Endothelial cell (in vitro differentiated cells): Measurements from ENCODE around the gene FBRSL1. TPM values are rescaled to one million over a fixed set of nuclear protein-coding genes. Genes with fewer than 3 reads are reported as not detected.

Experiments used
- DNase-seq: peaks from one replicate; pipeline ENCODE4 v3.0.0; 2021; ENCODE audit warnings: low spot score
- H3K27ac Mint-ChIP-seq: one replicate; pipeline ENCODE4 v1.8.0; 2021; ENCODE audit warnings: mixed read lengths, inconsistent platforms; ENCODE audit not compliant: unreplicated experiment
- H3K27me3 Mint-ChIP-seq: one replicate; pipeline ENCODE4 v1.8.0; 2021; ENCODE audit warnings: mild to moderate bottlenecking, moderate library complexity, mixed read lengths, inconsistent platforms; ENCODE audit not compliant: unreplicated experiment
- H3K36me3 Mint-ChIP-seq: one replicate; pipeline ENCODE4 v1.8.0; 2021; ENCODE audit warnings: mild to moderate bottlenecking, low read depth, mixed read lengths, inconsistent platforms; ENCODE audit not compliant: unreplicated experiment
- H3K4me1 Mint-ChIP-seq: one replicate; pipeline ENCODE4 v1.8.0; 2021; ENCODE audit warnings: mild to moderate bottlenecking, mixed read lengths, inconsistent platforms; ENCODE audit not compliant: unreplicated experiment
- H3K4me3 Mint-ChIP-seq: one replicate; pipeline ENCODE4 v1.8.0; 2021; ENCODE audit warnings: mild to moderate bottlenecking, mixed read lengths, inconsistent platforms; ENCODE audit not compliant: unreplicated experiment
- H3K9me3 Mint-ChIP-seq: one replicate; pipeline ENCODE4 v1.8.0; 2021; ENCODE audit warnings: mixed read lengths, inconsistent platforms; ENCODE audit not compliant: unreplicated experiment
- CTCF ChIP-seq: fragments of 200-600 bp; sonication (generic); IDR thresholded peaks from one replicate; pipeline ENCODE4 v1.5.0; 2021; ENCODE audit warnings: antibody characterized with exemption; ENCODE audit not compliant: unreplicated experiment
- total RNA-seq: library from RNA; stranded (reverse); fragmentation: NEBNext Ultra II Directional; extraction: Animal tissue kit (Norgen Biotek cat#: 25700); gene quantifications from one replicate; pipeline ENCODE4 v1.2.1, GENCODE V29; 2021; ENCODE audit not compliant: unreplicated experiment

Gene FBRSL1
- total RNA-seq, 1 donor from 2014 or later, result 38.4 TPM

DNA sequence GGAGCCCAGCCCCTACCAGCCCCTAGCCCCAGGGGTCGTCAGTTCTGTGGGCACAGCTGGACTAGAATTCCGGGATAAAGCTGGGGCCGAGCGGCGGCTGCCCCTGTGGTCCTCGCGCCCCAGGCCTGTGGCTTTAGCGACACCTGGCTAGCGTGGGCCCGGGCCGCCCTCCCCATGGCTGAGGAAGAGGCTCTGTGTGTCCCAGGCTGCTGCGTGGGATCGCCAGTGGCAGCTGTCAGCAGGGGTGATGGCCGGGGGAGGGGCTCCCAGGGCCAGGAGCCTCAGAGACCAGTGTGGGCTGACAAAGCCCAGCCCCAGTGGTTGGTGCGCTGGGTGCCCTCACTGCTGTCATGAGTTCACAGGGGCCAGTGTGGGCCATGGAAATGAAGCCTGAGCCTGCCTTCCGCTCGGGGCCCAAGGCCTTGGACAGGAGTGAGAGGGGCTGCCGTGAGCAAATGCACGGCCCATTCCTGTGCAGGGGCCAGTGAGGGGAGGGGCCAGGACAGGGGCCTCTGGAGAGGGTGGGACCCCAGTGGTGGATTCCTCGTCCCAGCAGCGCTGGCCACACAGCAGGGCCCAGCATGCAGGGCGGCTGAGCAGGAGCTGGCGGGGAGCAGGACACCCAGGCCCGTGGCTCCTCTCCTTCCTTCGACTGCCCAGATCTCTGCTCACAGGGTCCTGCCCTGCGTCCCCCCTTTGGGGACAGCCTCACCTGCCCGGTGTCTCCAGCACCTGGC, 11.4 kb downstream of the FBRSL1 start:
- Mint-ChIP-seq H3K4me1 (peaks cover 11% of the 10 kb centered on the region), H3K9me3 (no peaks in the 10 kb centered on the region), H3K27ac (peak overlapping the region; percentile 23), H3K36me3 (peaks cover 7% of the 10 kb centered on the region), H3K27me3 (peaks cover 4% of the 10 kb centered on the region), H3K4me3 (no peak overlapping the region)
- no peak for DNase-seq
- no peak for TF ChIP-seq CTCF

DNA sequence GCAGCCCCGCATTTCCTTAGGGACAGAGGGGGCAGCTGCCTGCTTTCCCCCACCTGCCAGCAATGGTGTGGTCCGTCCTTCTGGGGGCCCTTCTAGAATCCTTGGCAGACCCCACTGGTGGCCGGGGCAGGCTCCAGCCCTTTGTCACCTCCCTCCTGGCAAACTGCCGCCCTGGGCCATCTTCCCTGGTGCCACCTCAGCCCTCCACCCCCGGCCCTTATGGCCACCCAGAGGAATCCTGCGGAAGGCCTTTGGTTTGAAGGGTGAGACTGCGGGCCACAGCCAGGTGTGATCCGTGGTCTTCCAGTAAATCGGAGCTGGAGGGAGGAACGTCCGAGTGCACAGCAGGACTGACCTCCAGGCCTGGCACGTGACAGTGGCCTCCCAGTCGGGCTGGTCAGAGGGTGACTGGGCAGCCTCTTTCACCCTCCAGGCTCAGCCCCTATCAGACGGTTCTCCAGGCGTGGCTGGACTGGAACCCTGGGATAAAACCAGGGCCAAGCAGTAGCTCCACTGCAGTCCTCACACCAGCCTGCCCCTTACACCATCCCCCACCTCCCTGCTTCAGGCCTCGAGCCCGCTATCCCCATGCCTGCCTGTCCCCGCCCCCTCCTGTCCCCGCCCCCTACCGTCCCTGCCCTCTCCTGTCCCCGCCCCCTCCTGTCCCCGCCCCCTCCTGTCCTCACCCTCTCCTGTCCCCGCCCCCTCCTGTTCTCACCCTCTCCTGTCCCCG, 12.4 kb downstream of the FBRSL1 start:
- no peak overlapping the region for H3K27ac Mint-ChIP-seq
- H3K9me3 Mint-ChIP-seq, result no peaks in the 10 kb centered on the region
- H3K27me3 Mint-ChIP-seq, result peaks cover 2% of the 10 kb centered on the region
- H3K36me3 Mint-ChIP-seq, result peaks cover 3% of the 10 kb centered on the region
- TF ChIP-seq CTCF, result no peak
- DNase-seq, result no peak
- H3K4me3 Mint-ChIP-seq, result no peak overlapping the region
- H3K4me1 Mint-ChIP-seq, result peaks cover 11% of the 10 kb centered on the region

- no peak for TF ChIP-seq CTCF
- peak overlapping the region; percentile 42 for H3K27ac Mint-ChIP-seq
- no peaks in the 10 kb centered on the region for H3K9me3 Mint-ChIP-seq
- no peak overlapping the region for H3K4me3 Mint-ChIP-seq
- peaks cover 11% of the 10 kb centered on the region for H3K4me1 Mint-ChIP-seq
- peaks cover 2% of the 10 kb centered on the region for H3K27me3 Mint-ChIP-seq
- DNase-seq, result no peak
- peaks cover 3% of the 10 kb centered on the region for H3K36me3 Mint-ChIP-seq
Observed at GRCh38 chr12:132502882-132503193, 12.9 kb downstream of the FBRSL1 start.

DNA sequence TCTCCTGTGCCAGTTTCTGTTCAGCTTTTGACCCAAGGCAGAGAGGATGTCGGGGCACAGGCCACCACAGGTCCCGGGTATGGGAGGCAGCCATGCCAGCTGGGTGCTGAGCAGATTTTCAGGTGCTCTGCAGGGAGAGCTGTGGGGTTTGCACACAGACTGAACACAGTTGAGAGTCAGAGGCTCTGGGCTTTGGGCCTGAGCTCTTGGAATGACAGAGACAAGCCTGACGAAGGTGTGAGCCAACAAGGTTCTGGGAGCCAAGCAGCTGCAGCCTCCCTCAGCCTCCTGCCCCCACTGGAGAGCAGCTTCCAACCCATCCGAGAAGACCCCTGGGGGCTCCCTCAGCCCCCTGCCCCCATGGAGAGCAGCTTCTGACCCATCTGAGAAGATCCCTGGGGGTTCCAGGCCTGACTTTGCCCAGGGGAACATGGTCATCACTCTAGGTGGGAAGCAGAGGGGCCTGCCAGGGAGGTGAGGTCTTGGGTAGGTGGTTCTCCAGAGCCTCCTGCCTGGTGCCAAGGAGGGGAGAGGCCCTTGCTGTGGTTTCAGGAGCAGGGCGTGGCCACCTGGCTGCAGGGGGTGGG, 13.8 kb downstream of the FBRSL1 start:
- Mint-ChIP-seq H3K4me3 (no peak overlapping the region), H3K4me1 (peaks cover 11% of the 10 kb centered on the region), H3K27me3 (peaks cover 2% of the 10 kb centered on the region), H3K27ac (no peak overlapping the region), H3K36me3 (peaks cover 3% of the 10 kb centered on the region), H3K9me3 (no peaks in the 10 kb centered on the region)
- no peak for DNase-seq
- TF ChIP-seq CTCF, result no peak
